PFSK-1 (cell line): ENCODE measurements around the gene USP47.

Source experiments
- POLR2AphosphoS5 ChIP-seq: IDR thresholded peaks from 2 replicates; pipeline ENCODE4 v1.6.1; 2012; ENCODE audit warnings: low read depth, mild to moderate bottlenecking, control low read depth, low read length, moderate library complexity
- SIN3A ChIP-seq: IDR thresholded peaks from 2 replicates; pipeline ENCODE4 v1.6.1; 2012; ENCODE audit warnings: mild to moderate bottlenecking, low read length, moderate library complexity, borderline replicate concordance; ENCODE audit not compliant: insufficient read depth
- TAF1 ChIP-seq: IDR thresholded peaks from 2 replicates; pipeline ENCODE4 v1.6.1; 2012; ENCODE audit warnings: low read length, control low read depth, borderline replicate concordance; ENCODE audit not compliant: insufficient read depth
- TF ChIP-seq, protein P1 (sequence below), 2 experiments: IDR thresholded peaks; 2 replicates each; pipeline versions ENCODE4 v1.6.1 to v1.8.0; 2011 to 2012; ENCODE audit warnings: low read depth in 2 of 2, low read length in 2 of 2, control low read depth in 1 of 2, inconsistent platforms in 1 of 2, mild to moderate bottlenecking in 1 of 2, moderate library complexity in 1 of 2; ENCODE audit not compliant: insufficient read depth in 1 of 2

GRCh38 chr11:11915625-11916024 lies 73.9 kb downstream of the USP47 start:
- TF ChIP-seq POLR2AphosphoS5, result no peak
- TF ChIP-seq, protein P1, sequence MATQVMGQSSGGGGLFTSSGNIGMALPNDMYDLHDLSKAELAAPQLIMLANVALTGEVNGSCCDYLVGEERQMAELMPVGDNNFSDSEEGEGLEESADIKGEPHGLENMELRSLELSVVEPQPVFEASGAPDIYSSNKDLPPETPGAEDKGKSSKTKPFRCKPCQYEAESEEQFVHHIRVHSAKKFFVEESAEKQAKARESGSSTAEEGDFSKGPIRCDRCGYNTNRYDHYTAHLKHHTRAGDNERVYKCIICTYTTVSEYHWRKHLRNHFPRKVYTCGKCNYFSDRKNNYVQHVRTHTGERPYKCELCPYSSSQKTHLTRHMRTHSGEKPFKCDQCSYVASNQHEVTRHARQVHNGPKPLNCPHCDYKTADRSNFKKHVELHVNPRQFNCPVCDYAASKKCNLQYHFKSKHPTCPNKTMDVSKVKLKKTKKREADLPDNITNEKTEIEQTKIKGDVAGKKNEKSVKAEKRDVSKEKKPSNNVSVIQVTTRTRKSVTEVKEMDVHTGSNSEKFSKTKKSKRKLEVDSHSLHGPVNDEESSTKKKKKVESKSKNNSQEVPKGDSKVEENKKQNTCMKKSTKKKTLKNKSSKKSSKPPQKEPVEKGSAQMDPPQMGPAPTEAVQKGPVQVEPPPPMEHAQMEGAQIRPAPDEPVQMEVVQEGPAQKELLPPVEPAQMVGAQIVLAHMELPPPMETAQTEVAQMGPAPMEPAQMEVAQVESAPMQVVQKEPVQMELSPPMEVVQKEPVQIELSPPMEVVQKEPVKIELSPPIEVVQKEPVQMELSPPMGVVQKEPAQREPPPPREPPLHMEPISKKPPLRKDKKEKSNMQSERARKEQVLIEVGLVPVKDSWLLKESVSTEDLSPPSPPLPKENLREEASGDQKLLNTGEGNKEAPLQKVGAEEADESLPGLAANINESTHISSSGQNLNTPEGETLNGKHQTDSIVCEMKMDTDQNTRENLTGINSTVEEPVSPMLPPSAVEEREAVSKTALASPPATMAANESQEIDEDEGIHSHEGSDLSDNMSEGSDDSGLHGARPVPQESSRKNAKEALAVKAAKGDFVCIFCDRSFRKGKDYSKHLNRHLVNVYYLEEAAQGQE (IDR thresholded peaks at IDR 0.05; ENCODE audit: insufficient read depth in 1 of 2, low read depth in 2 of 2, low read length in 2 of 2), result no peak
- TF ChIP-seq TAF1, result no peak
- no peak for TF ChIP-seq SIN3A
